Tibial artery (tissue), 4 donors: Measurements from ENCODE around the gene GJA5.

Experiments used
- DNase-seq, 2 donors: peaks; one replicate each; pipeline ENCODE4 v3.0.0-alpha.2; 2019
- H3K27ac ChIP-seq, 2 donors: fragments of 200-600 bp; sonication (generic) in 1 of 2; 1 replicate in 1 of 2; 2 replicates in 1 of 2; pipeline ENCODE4 v1.5.1; 2018 to 2019; ENCODE audit warnings: mild to moderate bottlenecking in 1 of 2
- H3K27me3 ChIP-seq, 2 donors: fragments of 200-600 bp; sonication (generic) in 1 of 2; one replicate each; pipeline versions ENCODE4 v1.5.1 to v1.6.0; 2016 to 2019
- H3K36me3 ChIP-seq, 3 donors: fragments of 200-600 bp; sonication (generic) in 2 of 3; one replicate each; pipeline ENCODE4 v1.5.1; 2016 to 2019; ENCODE audit warnings: mild to moderate bottlenecking in 2 of 3
- H3K4me1 ChIP-seq, 4 donors: fragments of 200-600 bp; sonication (generic) in 2 of 4; 1 replicate in 3 of 4; 2 replicates in 1 of 4; pipeline ENCODE4 v1.5.1; 2016 to 2019
- H3K4me3 ChIP-seq, 2 donors: fragments of 200-600 bp; sonication (generic) in 1 of 2; 1 replicate in 1 of 2; 2 replicates in 1 of 2; pipeline ENCODE4 v1.5.1; 2018 to 2019; ENCODE audit warnings: mild to moderate bottlenecking in 2 of 2
- H3K9me3 ChIP-seq, 3 donors: fragments of 200-600 bp; sonication (generic) in 1 of 3; one replicate each; pipeline ENCODE4 v1.5.1; 2016 to 2019
- CTCF ChIP-seq, 2 experiments: fragments of 200-600 bp in 1 of 2; fragments of 450-650 bp in 1 of 2; IDR thresholded peaks; one replicate each; pipeline ENCODE4 v1.5.1; 2017 to 2019; ENCODE audit warnings: antibody characterized with exemption in 2 of 2, mild to moderate bottlenecking in 1 of 2, moderate library complexity in 1 of 2
- intact Hi-C: fragments of 100-400 bp; cut with DNase I; formaldehyde crosslinking; loops from one replicate; pipeline ENCODE4 v1.15.0; 2023; ENCODE audit warnings: low total_unique reads

GJA5 gene

GRCh38 chr1:147800804-147801203 lies 40.4 kb upstream of the GJA5 start:
- Histone ChIP-seq H3K36me3 (no peaks in the 10 kb centered on the region), H3K27me3 (no peaks in the 10 kb centered on the region), H3K4me3 (no peak overlapping the region), H3K4me1 (no peaks in the 10 kb centered on the region), H3K9me3 (no peaks in the 10 kb centered on the region), H3K27ac (no peak overlapping the region)
- intact Hi-C loops = no loop called here
- no peak for TF ChIP-seq CTCF (IDR thresholded peaks at IDR 0.05)
- no peak for DNase-seq

GRCh38 chr1:147798731-147799130 lies 38.3 kb upstream of the GJA5 start:
- intact Hi-C loops = no loop called here
- TF ChIP-seq CTCF (IDR thresholded peaks at IDR 0.05) = no peak
- H3K27ac ChIP-seq = no peak overlapping the region

DNA sequence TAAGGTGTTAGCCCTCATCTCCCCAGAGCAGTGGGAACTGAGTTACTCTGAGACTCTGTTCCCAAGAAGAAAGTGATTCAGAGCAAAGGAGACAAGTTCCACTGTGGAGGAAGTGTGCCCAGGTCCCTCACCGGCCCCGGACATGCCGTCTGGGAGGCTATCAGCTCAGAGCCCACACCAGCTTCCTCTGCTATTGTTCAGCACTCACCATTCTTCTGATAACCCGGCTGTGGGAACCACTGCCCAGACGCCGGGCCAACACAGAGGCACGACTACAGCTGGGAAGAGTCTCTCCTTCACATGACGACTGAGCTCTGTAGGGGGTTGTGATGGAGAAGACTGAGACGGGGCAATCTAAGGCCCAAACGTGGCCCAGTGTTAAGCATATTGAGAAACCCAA lies 34.2 kb upstream of the GJA5 start:
- H3K4me1 ChIP-seq = no peaks in the 10 kb centered on the region
- no peaks in the 10 kb centered on the region for H3K9me3 ChIP-seq
- TF ChIP-seq CTCF (IDR thresholded peaks at IDR 0.05) = no peak
- H3K36me3 ChIP-seq = no peaks in the 10 kb centered on the region
- no peaks in the 10 kb centered on the region for H3K27me3 ChIP-seq
- DNase-seq = no peak
- no peak overlapping the region for H3K4me3 ChIP-seq
- H3K27ac ChIP-seq = no peak overlapping the region
- intact Hi-C loops = no loop called here

More at GRCh38 chr1:147798731-147799130, 38.3 kb upstream of the GJA5 start:
- Histone ChIP-seq H3K4me1 (no peaks in the 10 kb centered on the region), H3K27me3 (no peaks in the 10 kb centered on the region), H3K4me3 (no peak overlapping the region), H3K36me3 (no peaks in the 10 kb centered on the region), H3K9me3 (no peaks in the 10 kb centered on the region)
- DNase-seq = no peak

DNA sequence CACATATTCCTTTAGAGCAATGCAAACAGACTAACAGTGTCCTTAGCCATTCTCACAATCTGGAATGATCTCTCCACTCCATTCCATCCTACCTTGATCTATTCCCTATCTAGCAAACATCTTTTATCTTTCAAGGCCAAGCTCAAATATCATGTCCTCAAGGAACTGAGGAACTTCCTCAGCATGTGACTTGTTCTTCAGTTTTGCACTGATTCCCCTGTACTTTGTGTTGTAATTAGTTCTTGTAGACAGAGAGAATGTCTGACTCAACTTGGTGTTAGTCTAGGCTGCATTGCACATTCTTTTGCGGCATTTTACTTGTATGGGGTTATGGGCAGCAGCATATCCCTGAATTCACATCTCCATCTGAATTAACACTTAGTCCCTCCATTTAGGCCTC lies 31.5 kb upstream of the GJA5 start:
- intact Hi-C loops = no loop called here
- Histone ChIP-seq H3K36me3 (no peaks in the 10 kb centered on the region), H3K4me1 (peaks cover 0 to under 1% (median 0%) of the 10 kb centered on the region in 4 donors), H3K27ac (no peak overlapping the region), H3K4me3 (no peak overlapping the region), H3K9me3 (no peaks in the 10 kb centered on the region), H3K27me3 (no peaks in the 10 kb centered on the region)
- DNase-seq = no peak
- TF ChIP-seq CTCF (IDR thresholded peaks at IDR 0.05) = no peak

DNA sequence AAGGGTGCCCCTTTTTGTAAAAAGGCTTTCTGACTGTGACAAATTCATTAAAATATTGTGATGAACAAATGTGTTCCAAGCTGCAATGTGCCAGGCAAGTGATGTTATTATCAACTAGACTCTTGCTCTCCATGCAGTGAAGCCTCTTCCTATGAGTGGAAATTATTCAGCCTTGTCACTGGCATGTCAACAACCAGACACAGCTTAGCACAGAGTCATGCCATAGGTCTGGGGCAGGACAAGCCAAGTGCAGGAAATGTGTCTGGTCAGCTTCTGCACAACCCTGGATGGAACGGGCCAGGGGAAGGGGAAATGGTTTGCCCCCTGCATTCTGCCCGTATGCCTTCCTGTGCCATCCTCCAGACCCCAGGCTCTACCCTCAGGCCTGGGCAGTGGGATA lies 27.4 kb upstream of the GJA5 start:
- Histone ChIP-seq H3K9me3 (no peaks in the 10 kb centered on the region), H3K36me3 (no peaks in the 10 kb centered on the region), H3K27ac (no peak overlapping the region), H3K4me3 (no peak overlapping the region), H3K4me1 (peaks cover 0 to 23% (median 5%) of the 10 kb centered on the region in 4 donors), H3K27me3 (no peaks in the 10 kb centered on the region)
- TF ChIP-seq CTCF (IDR thresholded peaks at IDR 0.05) = no peak
- intact Hi-C loops = no loop called here
- DNase-seq = no peak

- intact Hi-C loops = no loop called here
- TF ChIP-seq CTCF (IDR thresholded peaks at IDR 0.05) = no peak
These were observed 26.1 kb upstream of the GJA5 start for GRCh38 chr1:147786536-147786935.

More at GRCh38 chr1:147786536-147786935, 26.1 kb upstream of the GJA5 start:
- no peaks in the 10 kb centered on the region for H3K27me3 ChIP-seq
- H3K4me3 ChIP-seq = no peak overlapping the region
- no peaks in the 10 kb centered on the region for H3K36me3 ChIP-seq
- H3K9me3 ChIP-seq = no peaks in the 10 kb centered on the region
- no peak overlapping the region for H3K27ac ChIP-seq
- no peak for DNase-seq
- H3K4me1 ChIP-seq = peaks cover 0 to 26% (median 5%) of the 10 kb centered on the region in 4 donors
